PFSK-1 (cell line): ENCODE data around the gene PNMT.

Experiments used
- FOXP2 ChIP-seq: optimal IDR thresholded peaks from 2 replicates; pipeline ENCODE3; 2011; ENCODE audit warnings: borderline replicate concordance, control low read depth, inconsistent platforms; ENCODE audit not compliant: insufficient read depth; ENCODE audit errors: extremely low read length, extremely low read depth
- SIN3A ChIP-seq: IDR thresholded peaks from 2 replicates; pipeline ENCODE4 v1.6.1; 2012; ENCODE audit warnings: mild to moderate bottlenecking, low read length, moderate library complexity, borderline replicate concordance; ENCODE audit not compliant: insufficient read depth

GRCh38 chr17:39626171-39627046, 41.8 kb upstream of the PNMT start, which contains the start of gene PPP1R1B:
- TF ChIP-seq SIN3A (no peak), FOXP2 (no peak)
